ENCODE results near the gene LMO7.

DNA sequence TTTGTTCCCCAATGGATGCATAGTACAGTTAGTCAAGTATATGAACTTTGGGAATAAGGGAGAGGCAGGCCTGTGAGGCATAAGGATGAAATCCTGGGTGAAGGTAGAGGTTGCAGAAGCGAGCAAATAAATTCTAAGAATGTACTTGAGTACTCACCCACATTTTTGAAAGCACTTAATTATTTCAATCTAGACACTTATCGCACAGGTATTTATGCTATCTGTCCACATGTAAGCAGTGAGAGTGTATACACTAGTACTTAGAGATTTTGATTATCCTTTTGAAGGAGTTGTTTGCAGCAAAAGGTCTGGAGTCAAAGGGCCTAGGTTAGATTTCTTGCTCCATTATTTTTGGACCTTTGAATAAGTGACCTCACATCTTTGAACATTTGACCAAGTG lies 77.7 kb downstream of the LMO7 start:
- TF ChIP-seq POLR2AphosphoS5 (IDR thresholded peaks at IDR 0.05), result no peak
- no peak for TF ChIP-seq POLR2A (IDR thresholded peaks at IDR 0.05)
